Measurements from ENCODE around the gene DNAH5. TPM values are rescaled to one million over a fixed set of nuclear protein-coding genes. Genes with fewer than 3 reads are reported as not detected.
A peak's percentile ranks its signal among the peaks of the same experiment; 100 is the strongest.

DNAH5 gene
- total RNA-seq, 1 donor, result 0.18 TPM

GRCh38 chr5:13704396-13704795 lies 240.1 kb downstream of the DNAH5 start:
- no peak overlapping the region for H3K4me3 ChIP-seq (ENCODE audit: low read depth, low read length)
- DNase-seq (ENCODE audit: low read depth), result no peak
- no peak for TF ChIP-seq CTCF (IDR thresholded peaks at IDR 0.05; ENCODE audit: insufficient read depth, low read length)

- no peak for TF ChIP-seq CTCF (IDR thresholded peaks at IDR 0.05; ENCODE audit: insufficient read depth, low read length)
- no peak for DNase-seq (ENCODE audit: low read depth)
- H3K4me3 ChIP-seq (ENCODE audit: low read depth, low read length), result no peak overlapping the region
Measured at GRCh38 chr5:13700626-13701025, 243.9 kb downstream of the DNAH5 start.

- DNase-seq (ENCODE audit: low read depth), result no peak
- no peak for TF ChIP-seq CTCF (IDR thresholded peaks at IDR 0.05; ENCODE audit: insufficient read depth, low read length)
- no peak overlapping the region for H3K4me3 ChIP-seq (ENCODE audit: low read depth, low read length)
Measured at GRCh38 chr5:13698885-13699284, 245.6 kb downstream of the DNAH5 start.

- DNase-seq (ENCODE audit: low read depth), result no peak
- no peak overlapping the region for H3K4me3 ChIP-seq (ENCODE audit: low read depth, low read length)
- TF ChIP-seq CTCF (IDR thresholded peaks at IDR 0.05; ENCODE audit: insufficient read depth, low read length), result peak; percentile 2
Measured at GRCh38 chr5:13695076-13695712, 249.3 kb downstream of the DNAH5 start.

GRCh38 chr5:13692172-13692571 lies 252.3 kb downstream of the DNAH5 start:
- no peak for DNase-seq (ENCODE audit: low read depth)
- no peak overlapping the region for H3K4me3 ChIP-seq (ENCODE audit: low read depth, low read length)
- no peak for TF ChIP-seq CTCF (IDR thresholded peaks at IDR 0.05; ENCODE audit: insufficient read depth, low read length)

GRCh38 chr5:13676531-13676930 lies 268.0 kb downstream of the DNAH5 start:
- no peak for TF ChIP-seq CTCF (IDR thresholded peaks at IDR 0.05; ENCODE audit: insufficient read depth, low read length)

GRCh38 chr5:13674391-13674790 lies 270.1 kb downstream of the DNAH5 start:
- H3K4me3 ChIP-seq (ENCODE audit: low read depth, low read length), result no peak overlapping the region
- TF ChIP-seq CTCF (IDR thresholded peaks at IDR 0.05; ENCODE audit: insufficient read depth, low read length), result no peak
- DNase-seq (ENCODE audit: low read depth), result no peak

More at GRCh38 chr5:13676531-13676930, 268.0 kb downstream of the DNAH5 start:
- no peak overlapping the region for H3K4me3 ChIP-seq (ENCODE audit: low read depth, low read length)
- no peak for DNase-seq (ENCODE audit: low read depth)

All from fibroblast of the aortic adventitia (primary cell).